ENCODE data around the gene HMGCS1.

DNA sequence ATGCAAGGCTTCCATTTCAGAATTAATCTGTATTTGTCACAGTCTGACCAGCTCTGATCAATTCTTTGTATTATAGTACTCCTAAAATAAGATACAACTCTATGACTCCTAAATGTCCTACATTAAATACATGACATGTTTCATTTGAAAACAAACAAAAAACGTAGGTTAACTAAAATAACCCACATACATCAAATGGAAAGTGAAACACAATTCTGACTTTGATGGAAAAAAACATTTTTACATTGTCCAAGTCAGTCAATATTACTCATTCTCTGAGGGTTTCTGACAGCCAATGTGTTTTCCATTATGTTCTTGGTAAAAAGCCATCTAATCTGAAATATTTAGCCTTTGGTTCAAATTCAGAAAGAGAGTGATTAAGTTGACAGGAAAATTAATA, 8.7 kb downstream of the HMGCS1 start:
- TF ChIP-seq, protein P1, sequence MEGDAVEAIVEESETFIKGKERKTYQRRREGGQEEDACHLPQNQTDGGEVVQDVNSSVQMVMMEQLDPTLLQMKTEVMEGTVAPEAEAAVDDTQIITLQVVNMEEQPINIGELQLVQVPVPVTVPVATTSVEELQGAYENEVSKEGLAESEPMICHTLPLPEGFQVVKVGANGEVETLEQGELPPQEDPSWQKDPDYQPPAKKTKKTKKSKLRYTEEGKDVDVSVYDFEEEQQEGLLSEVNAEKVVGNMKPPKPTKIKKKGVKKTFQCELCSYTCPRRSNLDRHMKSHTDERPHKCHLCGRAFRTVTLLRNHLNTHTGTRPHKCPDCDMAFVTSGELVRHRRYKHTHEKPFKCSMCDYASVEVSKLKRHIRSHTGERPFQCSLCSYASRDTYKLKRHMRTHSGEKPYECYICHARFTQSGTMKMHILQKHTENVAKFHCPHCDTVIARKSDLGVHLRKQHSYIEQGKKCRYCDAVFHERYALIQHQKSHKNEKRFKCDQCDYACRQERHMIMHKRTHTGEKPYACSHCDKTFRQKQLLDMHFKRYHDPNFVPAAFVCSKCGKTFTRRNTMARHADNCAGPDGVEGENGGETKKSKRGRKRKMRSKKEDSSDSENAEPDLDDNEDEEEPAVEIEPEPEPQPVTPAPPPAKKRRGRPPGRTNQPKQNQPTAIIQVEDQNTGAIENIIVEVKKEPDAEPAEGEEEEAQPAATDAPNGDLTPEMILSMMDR (IDR thresholded peaks at IDR 0.05) = no peak
- no peak for TF ChIP-seq POLR2A (IDR thresholded peaks at IDR 0.05)

All from body of pancreas (tissue), 4 donors.